HG02798 (cell line): Measurements from ENCODE around the gene TWIST1.

Source experiments
- ATAC-seq: cut with Tn5 transposase; IDR thresholded peaks from one replicate; pipeline ENCODE4 v1.9.1; 2021; ENCODE audit warnings: mild to moderate bottlenecking; ENCODE audit not compliant: unreplicated experiment, poor library complexity

The TWIST1 gene

GRCh38 chr7:19113855-19114550 is 3.4 kb downstream of the TWIST1 start:
- ATAC-seq, result no peak

DNA sequence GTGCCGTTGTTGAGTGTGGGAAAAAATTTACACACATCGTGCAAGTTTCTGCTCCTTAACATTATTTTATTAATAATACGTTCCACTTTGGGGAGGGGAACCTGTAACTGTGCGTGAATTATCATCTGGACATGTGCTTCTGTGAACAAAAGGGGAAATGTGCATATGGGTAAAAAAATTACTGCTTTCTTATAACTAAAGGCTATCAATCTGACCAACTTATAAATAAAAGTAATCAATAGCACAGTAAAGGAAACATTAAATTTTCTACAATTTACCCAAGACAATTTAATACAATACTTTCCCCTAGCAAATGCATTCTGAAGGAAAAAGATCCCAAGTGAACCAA is 4.5 kb downstream of the TWIST1 start:
- no peak for ATAC-seq

DNA sequence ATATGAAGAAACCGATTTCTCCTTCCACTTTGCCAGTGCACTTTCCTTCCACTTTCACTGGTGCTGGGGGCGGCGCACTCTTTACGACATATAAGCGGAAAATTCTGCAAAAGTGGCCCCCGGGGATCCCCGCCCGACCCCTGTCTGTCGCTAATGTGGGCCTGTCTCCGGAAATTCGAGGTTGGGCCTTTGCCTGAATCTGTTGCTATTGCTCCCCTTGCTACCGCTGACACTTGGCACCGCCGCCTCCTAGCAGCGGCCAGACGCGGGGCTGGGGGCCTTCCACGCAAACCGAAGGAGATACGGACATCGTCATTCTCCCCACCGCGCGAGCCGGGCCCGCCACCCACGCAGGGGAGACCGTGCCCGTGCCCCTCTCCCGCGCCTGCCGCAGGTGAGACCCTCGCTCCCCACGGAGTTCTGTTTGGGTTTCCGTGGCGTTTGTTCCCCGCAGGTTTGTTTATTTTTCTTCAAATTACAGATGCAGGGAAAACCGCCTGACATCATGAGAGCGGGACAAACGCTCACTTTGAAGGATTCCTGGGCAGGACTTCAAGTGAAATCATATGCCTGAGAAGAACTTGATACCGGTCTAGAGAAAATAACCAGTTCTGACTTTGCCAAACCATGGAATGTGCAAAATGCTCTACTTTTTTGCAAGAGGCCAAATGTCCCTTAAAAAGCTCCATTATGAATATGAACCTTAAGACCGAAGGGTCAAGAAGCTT is 5.0 kb downstream of the TWIST1 start:
- ATAC-seq, result no peak

- ATAC-seq, result no peak
Observed at GRCh38 chr7:19111474-19112273, 5.8 kb downstream of the TWIST1 start.

GRCh38 chr7:19110776-19111175 is 6.7 kb downstream of the TWIST1 start:
- ATAC-seq, result no peak

GRCh38 chr7:19110026-19110730 is 7.3 kb downstream of the TWIST1 start:
- ATAC-seq, result no peak

DNA sequence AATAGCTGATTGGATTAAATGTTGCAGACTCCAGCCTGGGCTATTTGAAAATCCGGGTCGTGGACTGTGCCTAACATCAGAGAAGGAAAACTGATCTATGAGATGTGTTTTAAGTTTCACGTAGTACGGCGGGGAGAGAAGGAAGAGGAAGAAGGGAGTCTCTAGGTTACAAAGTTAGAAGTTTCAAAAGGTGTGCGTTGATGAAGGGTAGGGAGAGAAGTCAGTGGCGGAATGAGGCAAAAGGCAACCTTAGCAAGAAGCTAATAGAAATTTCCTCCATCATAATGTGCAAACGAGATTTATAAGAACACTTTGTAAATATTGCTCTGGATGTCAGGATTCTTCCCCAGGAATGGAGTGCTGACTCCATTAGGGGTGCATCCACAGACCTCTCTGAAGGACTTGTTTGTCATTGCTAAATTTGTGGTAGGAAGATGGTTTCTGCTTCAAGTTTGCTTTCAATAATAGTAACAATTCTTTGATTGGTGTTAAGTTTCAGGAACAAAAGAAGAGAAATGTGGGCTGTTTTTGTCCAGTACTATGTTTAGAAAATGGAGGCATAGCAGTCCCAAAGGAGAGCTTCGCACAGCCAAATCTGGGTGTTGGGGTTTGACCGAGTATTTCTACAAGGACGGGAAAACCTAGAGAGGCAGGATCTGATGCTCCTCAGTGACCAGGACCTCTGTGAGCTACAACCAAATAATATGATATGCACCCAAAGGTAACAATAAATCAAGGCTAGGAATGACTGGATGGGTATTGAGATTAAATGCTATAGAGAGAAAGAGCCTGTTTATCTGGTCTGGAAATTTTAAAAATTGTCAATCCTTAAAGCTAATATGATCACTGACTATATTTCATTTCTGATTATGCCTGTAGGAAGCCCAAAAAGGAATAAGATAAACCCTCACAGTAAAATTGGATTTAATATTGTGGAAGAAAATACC is 8.2 kb downstream of the TWIST1 start:
- no peak for ATAC-seq

DNA sequence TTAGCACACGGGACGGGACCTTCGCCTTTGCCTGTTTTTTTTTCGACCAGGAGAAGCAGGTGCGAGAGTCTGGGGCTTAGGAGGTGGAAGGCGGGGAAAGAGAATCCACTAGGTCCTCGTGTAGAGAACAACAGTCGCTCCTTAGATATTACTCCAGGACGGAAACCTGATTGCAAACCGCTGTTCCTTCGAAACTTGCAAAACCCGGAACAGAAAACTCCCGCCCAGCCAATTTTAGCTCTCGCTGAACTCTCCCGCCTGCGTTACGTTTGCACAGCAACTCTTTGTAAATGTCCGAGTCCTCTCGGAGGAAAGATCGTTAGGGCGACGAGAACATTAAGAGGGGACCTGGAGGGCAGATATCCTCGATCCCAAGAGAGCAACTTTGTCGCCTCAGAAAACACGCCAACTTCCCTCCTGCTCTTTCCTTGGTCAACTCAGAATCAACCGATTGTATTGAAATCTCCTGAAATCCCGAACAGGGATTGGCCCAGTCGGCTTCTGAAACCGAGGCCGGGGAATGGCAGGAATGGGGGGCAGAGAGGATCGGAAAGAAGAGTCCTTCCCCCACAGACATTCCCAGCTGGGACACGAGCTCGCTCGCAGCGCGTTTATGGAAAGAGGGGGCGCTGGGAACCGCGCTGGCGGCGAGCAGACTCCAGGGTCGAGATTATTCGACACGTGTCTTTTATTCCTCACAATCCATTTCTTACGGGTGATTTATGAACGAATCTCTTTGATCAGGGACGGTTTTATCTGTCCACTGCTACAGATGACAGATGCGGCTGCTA is 9.9 kb downstream of the TWIST1 start:
- ATAC-seq, result no peak

GRCh38 chr7:19107081-19107355 is 10.4 kb downstream of the TWIST1 start:
- ATAC-seq, result no peak

- ATAC-seq, result no peak
Observed at GRCh38 chr7:19106241-19107080, 11.0 kb downstream of the TWIST1 start.

DNA sequence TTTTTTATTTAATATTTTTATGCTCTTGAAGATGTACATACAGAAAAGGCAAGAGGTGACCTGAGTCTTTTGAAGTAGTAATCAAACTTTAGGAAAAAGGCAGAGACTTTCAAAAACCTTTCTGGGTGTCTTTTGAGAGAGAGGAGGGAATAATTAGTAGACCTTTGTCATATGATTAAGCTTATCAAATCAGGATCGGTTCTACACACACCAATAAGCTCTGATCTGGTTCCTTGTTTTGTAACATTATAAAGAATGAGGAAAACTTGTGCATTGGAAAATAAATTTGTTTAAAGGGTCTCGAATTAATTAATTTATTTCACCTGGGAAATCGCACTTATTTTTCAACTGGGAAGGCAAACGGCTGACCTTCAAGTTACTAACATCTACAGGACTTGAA is 11.9 kb downstream of the TWIST1 start:
- ATAC-seq, result no peak

- no peak for ATAC-seq
Observed at GRCh38 chr7:19104811-19105210, 12.6 kb downstream of the TWIST1 start.

DNA sequence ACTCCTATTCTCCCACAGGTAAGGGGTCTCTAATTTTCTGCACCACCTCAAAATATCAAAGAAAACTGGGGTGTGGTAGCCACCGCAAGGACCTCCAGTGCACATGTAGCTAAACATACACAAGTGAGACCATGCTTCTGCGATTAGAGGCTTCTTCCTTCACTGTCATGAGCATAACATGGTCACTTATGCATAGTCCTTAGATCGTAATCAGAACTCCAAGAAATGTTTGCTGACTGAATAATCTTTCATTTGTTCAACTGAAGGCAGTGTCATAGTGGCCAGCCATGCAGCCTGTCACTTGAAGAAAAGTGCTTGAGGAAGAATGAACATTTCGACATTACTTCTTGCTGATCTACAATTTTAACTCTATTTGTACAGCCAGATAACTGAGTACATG is 14.6 kb downstream of the TWIST1 start:
- no peak for ATAC-seq

DNA sequence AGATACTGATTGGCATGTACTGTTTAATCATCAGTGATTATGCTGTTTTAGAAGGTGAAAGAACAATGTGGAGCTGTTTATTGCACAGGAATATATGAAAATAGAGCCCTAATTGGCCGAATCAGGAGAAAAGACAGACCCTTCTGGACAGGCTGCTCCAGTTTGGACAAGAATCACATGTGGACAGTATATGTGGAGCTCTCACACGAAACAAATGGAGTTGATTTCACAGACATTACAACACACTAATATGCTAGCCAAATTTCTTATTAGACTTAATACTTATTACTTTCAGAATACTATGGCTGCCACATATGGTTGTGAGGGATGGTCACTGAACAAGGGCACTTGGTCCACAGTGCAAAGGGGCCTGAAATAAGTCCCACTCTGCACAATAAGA is 15.5 kb downstream of the TWIST1 start:
- ATAC-seq, result no peak

DNA sequence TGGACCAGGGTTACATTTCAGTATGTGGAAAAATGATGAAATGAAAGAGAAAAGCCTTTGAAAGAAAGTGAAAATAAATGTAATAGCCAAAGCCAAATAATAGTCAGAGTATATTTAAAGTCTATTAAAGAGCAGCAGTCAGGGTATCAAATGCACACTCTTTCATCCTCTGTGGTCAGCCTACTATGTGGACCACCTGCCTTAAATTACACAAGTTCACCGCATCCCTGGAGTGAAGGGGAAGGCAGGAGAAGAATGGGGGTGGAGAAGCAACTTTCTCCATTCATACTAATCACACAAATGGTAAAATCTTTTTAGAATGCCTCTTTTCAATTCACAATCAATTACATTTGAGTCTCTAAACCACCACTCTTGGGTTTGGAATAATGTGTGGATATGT is 16.0 kb downstream of the TWIST1 start:
- ATAC-seq, result no peak

- no peak for ATAC-seq
Observed at GRCh38 chr7:19099924-19100323, 17.5 kb downstream of the TWIST1 start.

- no peak for ATAC-seq
Observed at GRCh38 chr7:19099194-19099593, 18.2 kb downstream of the TWIST1 start.

- no peak for ATAC-seq
Observed at GRCh38 chr7:19098510-19098909, 18.9 kb downstream of the TWIST1 start.
